ENCODE measurements around the gene CHAD. TPM values are rescaled to one million over a fixed set of nuclear protein-coding genes. Genes with fewer than 3 reads are reported as not detected.
"Not testable (repeated sequence)": the region's sequence is repeated elsewhere in the genome, so short reads cannot be mapped to it uniquely, and the experiment has no call there.

CHAD gene
- polyA plus RNA-seq, 1 donor: 5.9 TPM

DNA sequence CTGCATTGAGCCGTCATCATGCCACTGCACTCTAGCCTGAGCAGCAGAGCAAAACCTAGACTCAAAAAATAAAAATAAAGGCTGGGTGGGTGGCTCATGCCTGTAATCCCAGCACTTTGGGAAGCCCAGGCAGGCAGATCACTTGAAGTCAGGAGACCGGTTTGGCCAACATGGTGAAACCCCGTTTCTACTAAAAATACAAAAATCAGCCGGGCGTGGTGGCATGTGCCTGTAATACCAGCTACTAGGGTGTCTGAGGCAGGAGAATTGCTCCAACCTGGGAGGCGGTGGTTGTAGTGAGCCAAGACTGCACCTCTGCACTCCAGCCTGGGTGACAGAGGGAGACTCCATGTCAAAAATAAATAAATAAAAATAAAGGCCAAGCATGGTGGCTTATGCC is 40.6 kb downstream of the CHAD start:
- H3K27ac ChIP-seq (ENCODE audit: low read length): peak overlapping the region; percentile 93
- not testable (repeated sequence) for H3K36me3 ChIP-seq (ENCODE audit: control insufficient read depth, insufficient read depth, low read length); H3K27me3 ChIP-seq (ENCODE audit: control insufficient read depth, insufficient read depth, low read length); H3K9me3 ChIP-seq (ENCODE audit: control insufficient read depth, low read depth, low read length); H3K4me3 ChIP-seq (ENCODE audit: low read length); DNase-seq
- peaks cover 56% of the 10 kb centered on the region for H3K4me1 ChIP-seq (ENCODE audit: control insufficient read depth, insufficient read depth, low read length)
- WGBS (ENCODE audit: insufficient coverage, low lambda C conversion rate): no CpG with 5 or more reads among the region's 6 CpGs

- Histone ChIP-seq H3K4me3 (ENCODE audit: low read length) (peak overlapping the region; percentile 71), H3K27ac (ENCODE audit: low read length) (peak overlapping the region; percentile 93), H3K4me1 (ENCODE audit: control insufficient read depth, insufficient read depth, low read length) (peaks cover 52% of the 10 kb centered on the region), H3K36me3 (ENCODE audit: control insufficient read depth, insufficient read depth, low read length) (no peaks in the 10 kb centered on the region), H3K27me3 (ENCODE audit: control insufficient read depth, insufficient read depth, low read length) (no peaks in the 10 kb centered on the region), H3K9me3 (ENCODE audit: control insufficient read depth, low read depth, low read length) (peaks cover 2% of the 10 kb centered on the region)
- WGBS (ENCODE audit: insufficient coverage, low lambda C conversion rate): no CpG with 5 or more reads among the region's 4 CpGs
- peak; percentile 51 to 80 for DNase-seq
Observed at GRCh38 chr17:50426814-50427787, 41.6 kb downstream of the CHAD start.

GRCh38 chr17:50426472-50426782 is 42.3 kb downstream of the CHAD start:
- H3K36me3 ChIP-seq (ENCODE audit: control insufficient read depth, insufficient read depth, low read length): no peaks in the 10 kb centered on the region
- no CpG with 5 or more reads among the region's 7 CpGs for WGBS (ENCODE audit: insufficient coverage, low lambda C conversion rate)
- peak overlapping the region; percentile 93 for H3K27ac ChIP-seq (ENCODE audit: low read length)
- peak overlapping the region; percentile 71 for H3K4me3 ChIP-seq (ENCODE audit: low read length)
- no peaks in the 10 kb centered on the region for H3K27me3 ChIP-seq (ENCODE audit: control insufficient read depth, insufficient read depth, low read length)
- peaks cover 52% of the 10 kb centered on the region for H3K4me1 ChIP-seq (ENCODE audit: control insufficient read depth, insufficient read depth, low read length)
- no peak for DNase-seq
- H3K9me3 ChIP-seq (ENCODE audit: control insufficient read depth, low read depth, low read length): peaks cover 2% of the 10 kb centered on the region

DNA sequence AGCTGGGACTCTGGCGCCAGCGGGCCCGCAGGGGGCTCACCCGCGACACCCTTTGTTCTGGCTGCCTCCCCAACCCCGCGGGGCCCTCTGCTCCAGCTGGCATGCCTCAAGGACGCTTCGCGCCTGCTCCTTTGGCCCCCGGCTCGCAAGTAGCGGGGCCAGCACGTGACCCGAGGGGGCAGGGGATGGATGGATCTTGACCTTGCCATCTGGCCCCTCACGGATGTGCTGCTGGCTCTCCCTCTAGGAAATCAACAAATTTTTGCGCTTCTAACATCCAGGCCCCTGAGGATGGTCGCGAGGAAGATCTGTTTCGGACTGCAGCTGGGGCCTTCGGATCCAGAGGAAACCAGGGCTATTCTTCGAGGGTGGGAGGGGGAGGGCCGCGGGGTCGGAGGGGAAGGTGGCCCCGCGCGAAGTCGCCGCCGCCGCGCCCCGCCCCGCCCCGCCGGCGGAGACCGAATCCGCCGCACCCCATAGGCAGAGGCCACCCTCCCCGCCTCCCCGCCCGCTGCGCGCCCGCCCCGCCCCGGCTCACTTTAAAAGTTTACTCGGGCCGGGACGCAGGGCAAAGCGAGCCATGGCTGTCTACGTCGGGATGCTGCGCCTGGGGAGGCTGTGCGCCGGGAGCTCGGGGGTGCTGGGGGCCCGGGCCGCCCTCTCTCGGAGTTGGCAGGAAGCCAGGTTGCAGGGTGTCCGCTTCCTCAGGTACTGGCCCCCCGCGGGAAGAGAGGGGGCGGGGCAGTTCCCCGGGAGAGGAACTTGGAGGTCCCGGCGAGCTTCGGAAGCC is 42.8 kb downstream of the CHAD start, which contains the start of gene ACSF2:
Gene ACSF2, plus strand, starts transcription at position 537 of the 790 bp plus-strand sequence. Its CDS starts 44 bp downstream, at position 581.
- H3K27ac ChIP-seq (ENCODE audit: low read length): peak within 1 kb of the TSS; percentile 93
- peak within 1 kb of the TSS; percentile 71 for H3K4me3 ChIP-seq (ENCODE audit: low read length)
- no peaks in the 10 kb centered on the region for H3K36me3 ChIP-seq (ENCODE audit: control insufficient read depth, insufficient read depth, low read length)
- peaks cover 52% of the 10 kb centered on the region for H3K4me1 ChIP-seq (ENCODE audit: control insufficient read depth, insufficient read depth, low read length)
- no CpG with 5 or more reads among the region's 70 CpGs for WGBS (ENCODE audit: insufficient coverage, low lambda C conversion rate)
- no peaks in the 10 kb centered on the region for H3K27me3 ChIP-seq (ENCODE audit: control insufficient read depth, insufficient read depth, low read length)
- H3K9me3 ChIP-seq (ENCODE audit: control insufficient read depth, low read depth, low read length): peaks cover 2% of the 10 kb centered on the region
- peak in 1 of 2 donors; percentile 76 for DNase-seq

DNA sequence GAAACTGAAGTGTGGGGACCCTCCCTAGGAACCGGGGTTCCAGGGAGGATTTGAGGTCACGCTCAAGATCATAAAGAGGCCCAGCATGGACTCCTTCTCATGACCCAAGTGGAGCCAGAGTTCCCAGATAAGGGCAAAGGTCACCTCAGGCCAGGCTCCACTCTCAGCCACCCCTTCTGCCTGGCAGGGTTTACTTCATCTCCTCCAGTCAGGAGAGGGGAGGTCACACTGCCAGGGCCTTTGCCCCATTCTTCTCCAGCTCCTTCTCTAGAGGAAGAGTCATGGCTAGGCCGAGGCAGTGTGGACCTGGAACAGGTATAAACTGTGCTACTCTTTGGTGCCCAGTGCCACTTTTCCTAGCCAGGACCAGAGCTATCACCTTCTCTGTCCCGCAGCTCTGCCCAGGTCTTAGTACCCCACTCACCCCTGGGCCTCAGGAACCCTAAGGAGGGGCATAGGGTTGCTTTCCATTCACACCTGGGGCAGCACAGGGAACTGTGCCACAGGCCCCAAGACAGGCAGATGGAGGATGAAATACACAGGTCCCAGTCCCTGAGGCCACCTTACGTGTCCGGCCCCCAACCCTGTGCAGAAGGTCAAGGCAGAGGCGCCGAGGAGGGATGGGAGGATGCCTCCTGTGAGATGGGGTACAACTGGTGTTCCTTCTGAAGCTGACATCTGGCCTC is 43.5 kb downstream of the CHAD start:
- H3K4me1 ChIP-seq (ENCODE audit: control insufficient read depth, insufficient read depth, low read length): peaks cover 58% of the 10 kb centered on the region
- H3K27me3 ChIP-seq (ENCODE audit: control insufficient read depth, insufficient read depth, low read length): no peaks in the 10 kb centered on the region
- peak; percentile 66 to 83 for DNase-seq
- peak overlapping the region; percentile 59 for H3K27ac ChIP-seq (ENCODE audit: low read length)
- H3K36me3 ChIP-seq (ENCODE audit: control insufficient read depth, insufficient read depth, low read length): no peaks in the 10 kb centered on the region
- H3K4me3 ChIP-seq (ENCODE audit: low read length): peak overlapping the region; percentile 71
- no CpG with 5 or more reads among the region's 8 CpGs for WGBS (ENCODE audit: insufficient coverage, low lambda C conversion rate)
- H3K9me3 ChIP-seq (ENCODE audit: control insufficient read depth, low read depth, low read length): peaks cover 2% of the 10 kb centered on the region

- 80% methylated on average over 1 of the region's 9 CpGs for WGBS (ENCODE audit: insufficient coverage, low lambda C conversion rate)
- H3K36me3 ChIP-seq (ENCODE audit: control insufficient read depth, insufficient read depth, low read length): no peaks in the 10 kb centered on the region
- no peak for DNase-seq
- H3K4me3 ChIP-seq (ENCODE audit: low read length): no peak overlapping the region
- H3K27ac ChIP-seq (ENCODE audit: low read length): peak overlapping the region; percentile 59
- peaks cover 51% of the 10 kb centered on the region for H3K4me1 ChIP-seq (ENCODE audit: control insufficient read depth, insufficient read depth, low read length)
- no peaks in the 10 kb centered on the region for H3K27me3 ChIP-seq (ENCODE audit: control insufficient read depth, insufficient read depth, low read length)
- H3K9me3 ChIP-seq (ENCODE audit: control insufficient read depth, low read depth, low read length): peaks cover 2% of the 10 kb centered on the region
Observed at GRCh38 chr17:50424246-50424995, 44.3 kb downstream of the CHAD start.

- Histone ChIP-seq H3K4me3 (ENCODE audit: low read length) (no peak overlapping the region), H3K36me3 (ENCODE audit: control insufficient read depth, insufficient read depth, low read length) (no peaks in the 10 kb centered on the region), H3K4me1 (ENCODE audit: control insufficient read depth, insufficient read depth, low read length) (peaks cover 46% of the 10 kb centered on the region), H3K27ac (ENCODE audit: low read length) (no peak overlapping the region), H3K27me3 (ENCODE audit: control insufficient read depth, insufficient read depth, low read length) (no peaks in the 10 kb centered on the region), H3K9me3 (ENCODE audit: control insufficient read depth, low read depth, low read length) (peaks cover 5% of the 10 kb centered on the region)
- WGBS (ENCODE audit: insufficient coverage, low lambda C conversion rate): no CpG with 5 or more reads among the region's 6 CpGs
- DNase-seq: peak; percentile 53 to 69
Observed at GRCh38 chr17:50423553-50424159, 45.0 kb downstream of the CHAD start.

DNA sequence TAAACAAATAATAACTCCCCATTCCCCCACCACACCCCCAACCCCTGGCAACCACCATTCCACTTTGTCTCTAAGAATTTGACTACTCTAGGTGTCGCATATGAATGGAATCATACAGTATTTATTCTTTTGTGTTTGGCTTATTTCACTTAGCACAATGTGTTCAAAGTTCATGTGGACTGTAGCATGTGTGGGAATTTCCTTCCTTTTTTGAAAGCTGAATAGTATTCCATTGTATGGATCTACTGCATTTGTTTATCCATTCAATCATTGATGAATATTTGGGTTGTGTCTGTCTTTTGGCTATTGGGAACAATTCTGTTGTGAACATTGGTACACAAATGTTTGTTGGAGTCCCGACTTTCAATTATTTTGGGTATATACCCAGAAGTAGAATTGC is 45.9 kb downstream of the CHAD start:
- Histone ChIP-seq H3K9me3 (ENCODE audit: control insufficient read depth, low read depth, low read length) (peaks cover 5% of the 10 kb centered on the region), H3K36me3 (ENCODE audit: control insufficient read depth, insufficient read depth, low read length) (no peaks in the 10 kb centered on the region), H3K4me1 (ENCODE audit: control insufficient read depth, insufficient read depth, low read length) (peaks cover 37% of the 10 kb centered on the region), H3K27me3 (ENCODE audit: control insufficient read depth, insufficient read depth, low read length) (no peaks in the 10 kb centered on the region), H3K4me3 (ENCODE audit: low read length) (no peak overlapping the region), H3K27ac (ENCODE audit: low read length) (no peak overlapping the region)
- DNase-seq: no peak
- WGBS (ENCODE audit: insufficient coverage, low lambda C conversion rate): 100% methylated on average over 1 of the region's 2 CpGs

DNA sequence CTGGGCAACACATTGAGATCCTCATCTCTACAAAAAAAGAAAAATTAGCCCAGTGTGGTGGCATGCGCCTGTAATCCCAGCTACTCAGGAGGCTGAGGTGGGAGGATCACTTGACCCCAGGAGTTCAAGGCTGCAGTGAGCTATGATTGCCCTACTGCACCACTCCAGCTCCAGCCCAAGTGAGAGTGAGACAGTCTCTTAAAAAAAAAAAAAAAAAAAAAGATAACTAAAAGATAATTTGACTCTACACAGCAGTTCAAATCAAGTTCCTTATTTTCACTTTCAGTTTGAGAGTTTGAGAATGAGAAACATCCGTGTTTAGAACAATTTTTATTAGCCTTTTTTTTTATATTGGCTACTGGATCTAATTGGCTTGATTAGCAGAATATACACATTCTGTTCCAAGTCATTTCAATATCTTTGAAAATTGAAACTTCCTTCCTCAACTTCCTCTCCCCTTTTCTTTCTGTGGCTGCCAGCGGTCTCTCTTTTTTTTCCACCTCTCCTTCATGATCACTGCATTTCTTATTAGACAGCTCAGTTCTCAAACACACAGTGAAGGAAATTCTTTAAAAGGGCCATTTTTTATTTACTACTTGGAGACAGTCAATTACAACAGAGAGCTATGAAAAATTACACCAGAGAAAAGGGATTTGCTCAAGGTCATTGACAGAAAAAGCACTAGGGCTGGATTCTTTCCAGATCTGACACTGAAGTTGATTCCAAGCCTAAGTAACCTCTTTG is 47.2 kb downstream of the CHAD start:
- Histone ChIP-seq H3K36me3 (ENCODE audit: control insufficient read depth, insufficient read depth, low read length) (no peaks in the 10 kb centered on the region), H3K4me3 (ENCODE audit: low read length) (no peak overlapping the region), H3K9me3 (ENCODE audit: control insufficient read depth, low read depth, low read length) (peaks cover 5% of the 10 kb centered on the region), H3K27me3 (ENCODE audit: control insufficient read depth, insufficient read depth, low read length) (no peaks in the 10 kb centered on the region), H3K27ac (ENCODE audit: low read length) (peak overlapping the region; percentile 18), H3K4me1 (ENCODE audit: control insufficient read depth, insufficient read depth, low read length) (peaks cover 29% of the 10 kb centered on the region)
- DNase-seq: peak in 1 of 2 donors; percentile 46
- WGBS (ENCODE audit: insufficient coverage, low lambda C conversion rate): 88% methylated on average over 1 of the region's 3 CpGs
